Muscle layer of colon (tissue), 2 donors: ENCODE data around the gene RNLS.

Source experiments
- H3K27ac ChIP-seq: one replicate; pipeline ENCODE4 v1.7.0; 2013; ENCODE audit warnings: low read depth, mild to moderate bottlenecking, low read length, moderate library complexity
- H3K27me3 ChIP-seq, 2 donors: one replicate each; pipeline ENCODE4 v1.7.0; 2013; ENCODE audit warnings: low read length in 2 of 2, mild to moderate bottlenecking in 2 of 2; ENCODE audit not compliant: insufficient read depth in 2 of 2, control insufficient read depth in 1 of 2
- H3K36me3 ChIP-seq: one replicate; pipeline ENCODE4 v1.7.0; 2013; ENCODE audit warnings: mild to moderate bottlenecking, low read length; ENCODE audit not compliant: insufficient read depth
- H3K4me1 ChIP-seq: one replicate; pipeline ENCODE4 v1.7.0; 2013; ENCODE audit warnings: mild to moderate bottlenecking, low read length; ENCODE audit not compliant: insufficient read depth
- H3K4me3 ChIP-seq, 2 donors: one replicate each; pipeline ENCODE4 v1.7.0; 2013; ENCODE audit warnings: low read length in 2 of 2, low read depth in 1 of 2, mild to moderate bottlenecking in 1 of 2, moderate library complexity in 1 of 2
- H3K9ac ChIP-seq: one replicate; pipeline ENCODE4 v1.7.0; 2013; ENCODE audit warnings: low read length
- H3K9me3 ChIP-seq: one replicate; pipeline ENCODE4 v1.7.0; 2013; ENCODE audit warnings: mild to moderate bottlenecking, low read length
- donor health status: abdominal sarcoma.
- donor health status: Adenocarcinoma of cecum.

The RNLS gene

GRCh38 chr10:88442716-88443115 lies 140.4 kb downstream of the RNLS start:
- no peak overlapping the region for H3K27ac ChIP-seq
- H3K9me3 ChIP-seq, result no peaks in the 10 kb centered on the region
- no peaks in the 10 kb centered on the region for H3K27me3 ChIP-seq
- no peaks in the 10 kb centered on the region for H3K4me1 ChIP-seq
- H3K4me3 ChIP-seq, result no peak overlapping the region
- no peak overlapping the region for H3K9ac ChIP-seq
- H3K36me3 ChIP-seq, result no peaks in the 10 kb centered on the region

GRCh38 chr10:88440541-88440940 lies 142.6 kb downstream of the RNLS start:
- no peaks in the 10 kb centered on the region for H3K27me3 ChIP-seq
- no peaks in the 10 kb centered on the region for H3K4me1 ChIP-seq
- H3K27ac ChIP-seq, result no peak overlapping the region
- no peaks in the 10 kb centered on the region for H3K9me3 ChIP-seq
- H3K4me3 ChIP-seq, result no peak overlapping the region
- no peaks in the 10 kb centered on the region for H3K36me3 ChIP-seq
- H3K9ac ChIP-seq, result no peak overlapping the region

DNA sequence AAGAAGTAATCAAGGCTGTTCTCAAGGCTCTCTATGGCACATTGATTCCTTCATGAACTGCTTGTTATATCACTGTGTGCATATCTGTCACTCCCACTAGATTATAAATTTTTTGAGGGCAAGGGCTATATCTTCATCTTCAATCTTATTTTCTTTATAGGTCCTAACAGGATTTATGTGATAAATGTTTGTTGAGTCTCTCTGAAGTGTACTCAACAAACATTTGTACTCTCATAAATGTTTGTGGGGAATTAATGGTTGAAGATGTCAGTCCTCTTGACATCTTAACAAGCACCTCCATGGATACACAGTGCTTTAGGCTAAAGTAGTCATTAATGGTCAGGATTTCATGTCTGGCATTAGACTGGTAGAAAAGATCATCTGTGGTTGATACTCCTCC lies 143.2 kb downstream of the RNLS start:
- H3K36me3 ChIP-seq, result no peaks in the 10 kb centered on the region
- no peak overlapping the region for H3K27ac ChIP-seq
- no peak overlapping the region for H3K4me3 ChIP-seq
- no peak overlapping the region for H3K9ac ChIP-seq
- H3K4me1 ChIP-seq, result no peaks in the 10 kb centered on the region
- no peaks in the 10 kb centered on the region for H3K27me3 ChIP-seq
- no peaks in the 10 kb centered on the region for H3K9me3 ChIP-seq

DNA sequence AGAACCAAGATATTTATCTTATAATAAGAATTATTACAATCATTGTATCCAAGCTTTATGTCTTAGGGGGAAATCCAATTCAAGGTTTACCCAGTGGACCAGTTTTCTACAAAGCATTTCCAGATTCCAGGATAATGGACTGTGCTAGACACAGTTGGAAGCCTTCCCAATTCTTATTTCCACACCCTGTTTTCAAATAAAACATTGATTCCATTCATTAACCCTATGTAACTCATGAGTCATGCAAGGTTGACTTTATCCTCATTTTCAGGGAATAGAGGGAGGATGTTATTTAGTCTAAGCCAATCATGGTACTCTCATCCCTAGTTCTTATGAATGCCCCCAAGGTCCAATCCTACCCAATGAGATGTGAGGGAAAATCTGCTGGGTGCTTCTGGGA lies 145.7 kb downstream of the RNLS start:
- Histone ChIP-seq H3K9me3 (no peaks in the 10 kb centered on the region), H3K27ac (no peak overlapping the region), H3K9ac (no peak overlapping the region), H3K27me3 (no peaks in the 10 kb centered on the region), H3K36me3 (no peaks in the 10 kb centered on the region), H3K4me1 (no peaks in the 10 kb centered on the region), H3K4me3 (no peak overlapping the region)

GRCh38 chr10:88433565-88434186 lies 149.4 kb downstream of the RNLS start:
- Histone ChIP-seq H3K4me1 (no peaks in the 10 kb centered on the region), H3K9ac (no peak overlapping the region), H3K36me3 (no peaks in the 10 kb centered on the region), H3K9me3 (no peaks in the 10 kb centered on the region), H3K4me3 (no peak overlapping the region), H3K27me3 (no peaks in the 10 kb centered on the region), H3K27ac (no peak overlapping the region)

- H3K27ac ChIP-seq, result no peak overlapping the region
- H3K4me3 ChIP-seq, result no peak overlapping the region
- no peaks in the 10 kb centered on the region for H3K4me1 ChIP-seq
- H3K9ac ChIP-seq, result no peak overlapping the region
- H3K36me3 ChIP-seq, result no peaks in the 10 kb centered on the region
- H3K27me3 ChIP-seq, result no peaks in the 10 kb centered on the region
- no peaks in the 10 kb centered on the region for H3K9me3 ChIP-seq
These were observed 152.0 kb downstream of the RNLS start for GRCh38 chr10:88431103-88431502.

DNA sequence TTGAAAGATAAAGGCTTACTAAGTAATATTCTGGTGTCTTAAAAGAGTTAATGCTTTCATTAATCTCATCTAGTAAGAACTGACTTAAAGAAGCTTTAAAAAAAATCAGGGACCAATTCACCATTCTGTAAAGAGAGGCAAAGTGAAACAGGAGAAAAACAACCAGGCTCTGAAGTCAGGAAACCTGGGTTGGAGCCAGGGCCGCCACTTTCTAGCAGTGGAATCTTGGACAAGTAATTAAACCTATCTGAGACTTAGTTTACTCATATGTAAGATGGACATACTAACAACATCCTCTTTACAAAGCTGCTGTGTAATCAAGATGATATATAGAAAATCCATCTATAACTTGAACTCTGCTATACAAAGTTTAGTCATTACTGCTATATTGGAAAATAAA lies 154.1 kb downstream of the RNLS start:
- H3K36me3 ChIP-seq, result no peaks in the 10 kb centered on the region

GRCh38 chr10:88428442-88428841 lies 154.7 kb downstream of the RNLS start:
- Histone ChIP-seq H3K9ac (no peak overlapping the region), H3K36me3 (no peaks in the 10 kb centered on the region), H3K4me3 (no peak overlapping the region), H3K9me3 (no peaks in the 10 kb centered on the region), H3K27ac (no peak overlapping the region), H3K27me3 (no peaks in the 10 kb centered on the region), H3K4me1 (no peaks in the 10 kb centered on the region)

More for the DNA sequence above, 154.1 kb downstream of the RNLS start:
- no peak overlapping the region for H3K9ac ChIP-seq
- H3K27ac ChIP-seq, result no peak overlapping the region
- no peak overlapping the region for H3K4me3 ChIP-seq
- no peaks in the 10 kb centered on the region for H3K9me3 ChIP-seq
- no peaks in the 10 kb centered on the region for H3K27me3 ChIP-seq
- no peaks in the 10 kb centered on the region for H3K4me1 ChIP-seq

GRCh38 chr10:88427024-88427423 lies 156.1 kb downstream of the RNLS start:
- H3K4me3 ChIP-seq, result no peak overlapping the region
- no peaks in the 10 kb centered on the region for H3K4me1 ChIP-seq
- H3K27me3 ChIP-seq, result no peaks in the 10 kb centered on the region
- no peak overlapping the region for H3K9ac ChIP-seq
- H3K36me3 ChIP-seq, result no peaks in the 10 kb centered on the region
- H3K9me3 ChIP-seq, result no peaks in the 10 kb centered on the region
- H3K27ac ChIP-seq, result no peak overlapping the region

DNA sequence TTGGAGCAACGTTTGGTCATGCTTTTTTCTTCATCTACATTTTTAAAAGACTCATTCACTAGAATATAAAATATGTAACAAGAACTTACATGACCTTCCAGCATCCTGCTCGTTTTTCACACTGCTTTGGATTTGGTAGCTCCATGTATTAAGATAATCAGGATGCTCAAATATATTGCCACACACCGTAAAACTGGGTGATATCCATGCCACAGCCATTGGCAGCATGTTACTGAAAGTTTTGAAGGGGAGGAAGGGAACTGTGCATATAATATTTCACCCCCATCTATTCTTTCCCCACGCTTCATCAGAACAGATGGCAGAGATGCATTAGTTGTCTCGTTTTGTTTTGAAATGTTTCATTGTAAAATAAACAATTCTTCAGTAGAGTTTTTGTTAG lies 158.2 kb downstream of the RNLS start:
- Histone ChIP-seq H3K4me1 (no peaks in the 10 kb centered on the region), H3K4me3 (no peak overlapping the region), H3K27me3 (no peaks in the 10 kb centered on the region), H3K9ac (no peak overlapping the region), H3K9me3 (no peaks in the 10 kb centered on the region), H3K27ac (no peak overlapping the region), H3K36me3 (no peaks in the 10 kb centered on the region)

- Histone ChIP-seq H3K27me3 (no peaks in the 10 kb centered on the region), H3K9me3 (no peaks in the 10 kb centered on the region)
These were observed 159.4 kb downstream of the RNLS start for GRCh38 chr10:88423732-88424131.

GRCh38 chr10:88421590-88421989 lies 161.5 kb downstream of the RNLS start:
- H3K36me3 ChIP-seq, result no peaks in the 10 kb centered on the region
- H3K9me3 ChIP-seq, result no peaks in the 10 kb centered on the region
- H3K4me3 ChIP-seq, result no peak overlapping the region
- no peak overlapping the region for H3K27ac ChIP-seq
- no peaks in the 10 kb centered on the region for H3K4me1 ChIP-seq
- H3K27me3 ChIP-seq, result no peaks in the 10 kb centered on the region
- H3K9ac ChIP-seq, result no peak overlapping the region

More at GRCh38 chr10:88423732-88424131, 159.4 kb downstream of the RNLS start:
- Histone ChIP-seq H3K4me1 (no peaks in the 10 kb centered on the region), H3K9ac (no peak overlapping the region), H3K4me3 (no peak overlapping the region), H3K36me3 (no peaks in the 10 kb centered on the region), H3K27ac (no peak overlapping the region)
